Liver (tissue), 9 donors: ENCODE results near the gene SPRR2G. TPM values are rescaled to one million over a fixed set of nuclear protein-coding genes. Genes with fewer than 3 reads are reported as not detected.

ENCODE experiments used
- DNase-seq: peaks from one replicate; pipeline ENCODE4 v3.0.0-alpha.2; 2017; ENCODE audit warnings: low spot score
- H3K27ac ChIP-seq, 2 donors: one replicate each; pipeline ENCODE4 v1.7.0; 2013; ENCODE audit warnings: inconsistent platforms in 2 of 2, low read length in 2 of 2, control low read depth in 1 of 2, low read depth in 1 of 2, mild to moderate bottlenecking in 1 of 2
- H3K27me3 ChIP-seq, 4 donors: one replicate each; pipeline versions ENCODE4 v1.6.1 to v1.7.0; 2013; ENCODE audit warnings: low read length in 3 of 4, inconsistent platforms in 1 of 4, mild to moderate bottlenecking in 1 of 4, moderate library complexity in 1 of 4; ENCODE audit not compliant: control insufficient read depth in 4 of 4, insufficient read depth in 4 of 4
- H3K36me3 ChIP-seq, 4 donors: one replicate each; pipeline versions ENCODE4 v1.6.1 to v1.7.0; 2013; ENCODE audit warnings: low read length in 3 of 4, mild to moderate bottlenecking in 3 of 4, low read depth in 1 of 4, moderate library complexity in 1 of 4; ENCODE audit not compliant: control insufficient read depth in 4 of 4, insufficient read depth in 3 of 4
- H3K4me1 ChIP-seq, 4 donors: one replicate each; pipeline versions ENCODE4 v1.6.1 to v1.7.0; 2013; ENCODE audit warnings: low read length in 3 of 4, mild to moderate bottlenecking in 3 of 4, moderate library complexity in 1 of 4; ENCODE audit not compliant: control insufficient read depth in 4 of 4, insufficient read depth in 4 of 4
- H3K4me3 ChIP-seq, 3 donors: one replicate each; pipeline versions ENCODE4 v1.6.1 to v1.7.0; 2013; ENCODE audit warnings: low read length in 3 of 3, control low read depth in 1 of 3, low read depth in 1 of 3, mild to moderate bottlenecking in 1 of 3
- H3K9ac ChIP-seq, 2 donors: one replicate each; pipeline ENCODE4 v1.7.0; 2013; ENCODE audit warnings: low read length in 2 of 2, mild to moderate bottlenecking in 2 of 2, moderate library complexity in 2 of 2, control low read depth in 1 of 2, low read depth in 1 of 2
- H3K9me3 ChIP-seq, 4 donors: one replicate each; pipeline versions ENCODE4 v1.6.1 to v1.7.0; 2013; ENCODE audit warnings: low read length in 3 of 4; ENCODE audit not compliant: control insufficient read depth in 4 of 4
- ATF3 ChIP-seq: IDR thresholded peaks from 2 replicates; pipeline ENCODE4 v1.6.1; 2016; ENCODE audit warnings: antibody characterized with exemption
- CTCF ChIP-seq: fragments of 150-350 bp; IDR thresholded peaks from 2 replicates; pipeline ENCODE4 v1.5.1; 2017; ENCODE audit warnings: improper control_type of control experiment, low read depth, low read length; ENCODE audit not compliant: missing input control
- EGR1 ChIP-seq, 2 donors: IDR thresholded peaks; 2 replicates each; pipeline ENCODE4 v1.6.1; 2016 to 2018; ENCODE audit warnings: antibody characterized with exemption in 2 of 2, low read depth in 2 of 2
- FOXA1 ChIP-seq: IDR thresholded peaks from 2 replicates; pipeline ENCODE4 v1.6.1; 2016; ENCODE audit warnings: antibody characterized with exemption
- FOXA2 ChIP-seq: IDR thresholded peaks from 2 replicates; pipeline ENCODE4 v1.6.1; 2016; ENCODE audit warnings: antibody characterized with exemption
- GABPA ChIP-seq, 2 donors: IDR thresholded peaks in 1 of 2; conservative IDR thresholded peaks in 1 of 2; 2 replicates each; pipeline ENCODE4 v1.6.1; 2016; ENCODE audit warnings: antibody characterized with exemption in 2 of 2, mild to moderate bottlenecking in 1 of 2, moderate library complexity in 1 of 2
- HNF4A ChIP-seq, 2 donors: conservative IDR thresholded peaks; 2 replicates each; pipeline ENCODE4 v1.6.1; 2016; ENCODE audit warnings: antibody characterized with exemption in 2 of 2, mild to moderate bottlenecking in 2 of 2
- HNF4G ChIP-seq: IDR thresholded peaks from 2 replicates; pipeline ENCODE4 v1.6.1; 2016; ENCODE audit warnings: antibody characterized with exemption
- JUND ChIP-seq, 2 donors: IDR thresholded peaks; 2 replicates each; pipeline ENCODE4 v1.6.1; 2016; ENCODE audit warnings: antibody characterized with exemption in 2 of 2
- MAX ChIP-seq: IDR thresholded peaks from 2 replicates; pipeline ENCODE4 v1.6.1; 2016; ENCODE audit warnings: antibody characterized with exemption
- NR2F2 ChIP-seq: IDR thresholded peaks from 2 replicates; pipeline ENCODE4 v1.6.1; 2016; ENCODE audit warnings: antibody characterized with exemption
- RAD21 ChIP-seq, 2 donors: IDR thresholded peaks; 2 replicates each; pipeline ENCODE4 v1.6.1; 2016; ENCODE audit warnings: antibody characterized with exemption in 2 of 2, mild to moderate bottlenecking in 2 of 2
- REST ChIP-seq: IDR thresholded peaks from 2 replicates; pipeline ENCODE4 v1.6.1; 2016; ENCODE audit warnings: antibody characterized with exemption, mild to moderate bottlenecking
- RXRA ChIP-seq, 2 donors: IDR thresholded peaks; 2 replicates each; pipeline ENCODE4 v1.6.1; 2017 to 2018; ENCODE audit warnings: antibody characterized with exemption in 2 of 2, mild to moderate bottlenecking in 1 of 2
- SP1 ChIP-seq: IDR thresholded peaks from 2 replicates; pipeline ENCODE4 v1.6.1; 2018; ENCODE audit warnings: antibody characterized with exemption, mild to moderate bottlenecking
- TAF1 ChIP-seq: conservative IDR thresholded peaks from 2 replicates; pipeline ENCODE4 v1.6.1; 2016; ENCODE audit warnings: antibody characterized with exemption, mild to moderate bottlenecking
- YY1 ChIP-seq: IDR thresholded peaks from 2 replicates; pipeline ENCODE4 v1.6.1; 2016; ENCODE audit warnings: antibody characterized with exemption, mild to moderate bottlenecking
- ZBTB33 ChIP-seq: IDR thresholded peaks from 2 replicates; pipeline ENCODE4 v1.6.1; 2016; ENCODE audit warnings: antibody characterized with exemption
- WGBS: extraction: QIAGEN DNeasy Blood & Tissue Kit; methylation state at CpG from one replicate; pipeline ENCODE4 v1.1.7; 2013; 5-methylcytosine and 5-hydroxymethylcytosine counted together
- polyA plus RNA-seq, 2 donors: library from polyadenylated mRNA; stranded (reverse) in 1 of 2; unstranded in 1 of 2; fragments of 200-250 nt in 1 of 2; fragments of >200 nt in 1 of 2; fragmentation: Nextera tagmentation in 1 of 2; extraction: Ambion mirVana in 1 of 2; gene quantifications; one replicate each; pipeline versions ENCODE4 v1.2.1 to v1.2.3, GENCODE V29; 2013 to 2015
- total RNA-seq, 2 donors: library from RNA; depleted of rRNA; stranded (reverse); fragments of >200 nt; gene quantifications; one replicate each; pipeline ENCODE4 v1.2.3, GENCODE V29; 2014
- donor health status: healthy.
- donor health status: healthy.
- donor health status: healthy.
- donor health status: healthy.
- donor health status: healthy.

Gene SPRR2G
- total and polyA plus RNA-seq, 4 donors: not detected

- TF ChIP-seq CTCF: no peak
- no peak for TF ChIP-seq SP1
- no peak for TF ChIP-seq HNF4A (conservative IDR thresholded peaks at IDR 0.05)
- TF ChIP-seq RAD21 (IDR thresholded peaks at IDR 0.05): no peak
- TF ChIP-seq ATF3: no peak
- TF ChIP-seq YY1: no peak
Measured at GRCh38 chr1:153168686-153169085, 18.0 kb upstream of the SPRR2G start (continued).

- H3K9ac ChIP-seq: no peak overlapping the region
- WGBS: 76% methylated on average over 2 of the region's 2 CpGs
- H3K9me3 ChIP-seq: peaks cover 0 to 6% (median 2%) of the 10 kb centered on the region in 4 donors
- no peak for DNase-seq
- no peak for TF ChIP-seq FOXA2
- no peak for TF ChIP-seq RAD21 (IDR thresholded peaks at IDR 0.05)
- TF ChIP-seq GABPA (IDR thresholded peaks at IDR 0.05 in 1 of 2, conservative IDR thresholded peaks at IDR 0.05 in 1 of 2): no peak
- TF ChIP-seq HNF4G: no peak
- TF ChIP-seq TAF1: no peak
- no peak for TF ChIP-seq MAX
- no peak for TF ChIP-seq SP1
- TF ChIP-seq CTCF: no peak
- no peak for TF ChIP-seq RXRA (IDR thresholded peaks at IDR 0.05)
- no peak for TF ChIP-seq EGR1 (IDR thresholded peaks at IDR 0.05; ENCODE audit: low read depth in 2 of 2)
- TF ChIP-seq HNF4A (conservative IDR thresholded peaks at IDR 0.05): no peak
- TF ChIP-seq FOXA1: no peak
- no peak for TF ChIP-seq REST
- no peak for TF ChIP-seq ZBTB33
- no peak for TF ChIP-seq ATF3
- no peak for TF ChIP-seq YY1
- TF ChIP-seq NR2F2: no peak
- TF ChIP-seq JUND (IDR thresholded peaks at IDR 0.05): no peak
- H3K36me3 ChIP-seq: no peaks in the 10 kb centered on the region
- no peaks in the 10 kb centered on the region for H3K27me3 ChIP-seq
- H3K4me3 ChIP-seq: no peak overlapping the region
- no peaks in the 10 kb centered on the region for H3K4me1 ChIP-seq
- H3K27ac ChIP-seq: no peak overlapping the region
Measured at GRCh38 chr1:153155541-153155940, 4.9 kb upstream of the SPRR2G start.
